HG03025 (cell line): Measurements from ENCODE around the gene CEP135.
"Not testable (repeated sequence)": the region's sequence is repeated elsewhere in the genome, so short reads cannot be mapped to it uniquely, and the experiment has no call there.

ENCODE experiments used
- ATAC-seq: cut with Tn5 transposase; IDR thresholded peaks from one replicate; pipeline ENCODE4 v1.9.1; 2021; ENCODE audit warnings: mild to moderate bottlenecking, moderate library complexity; ENCODE audit not compliant: unreplicated experiment, low FRiP score

CEP135 gene

GRCh38 chr4:56062526-56063145, 113.9 kb downstream of the CEP135 start:
- no peak for ATAC-seq

DNA sequence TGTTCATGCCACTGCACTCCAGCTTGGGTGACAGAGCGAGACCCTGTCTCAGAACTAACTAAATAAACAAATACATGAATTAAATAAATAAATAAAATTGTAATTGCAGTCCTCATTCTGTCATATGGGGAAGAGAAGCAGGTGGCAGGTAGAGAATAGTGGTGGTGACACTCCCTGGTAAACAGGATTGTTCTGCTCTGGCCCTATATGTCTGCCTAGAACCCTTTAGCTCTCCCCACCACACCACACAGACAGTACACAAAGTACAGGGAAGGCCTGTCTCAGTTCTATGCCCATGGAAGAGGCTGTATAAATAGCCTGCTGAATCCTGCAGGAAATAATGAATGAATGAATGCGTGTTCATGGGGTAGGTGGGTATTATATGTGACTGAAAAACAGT, 117.7 kb downstream of the CEP135 start:
- no peak for ATAC-seq

GRCh38 chr4:56067826-56068225, 119.1 kb downstream of the CEP135 start:
- no peak for ATAC-seq

GRCh38 chr4:56072730-56073129, 124.0 kb downstream of the CEP135 start:
- not testable (repeated sequence) for ATAC-seq

- no peak for ATAC-seq
Observed at GRCh38 chr4:56077676-56078075, 128.9 kb downstream of the CEP135 start.

DNA sequence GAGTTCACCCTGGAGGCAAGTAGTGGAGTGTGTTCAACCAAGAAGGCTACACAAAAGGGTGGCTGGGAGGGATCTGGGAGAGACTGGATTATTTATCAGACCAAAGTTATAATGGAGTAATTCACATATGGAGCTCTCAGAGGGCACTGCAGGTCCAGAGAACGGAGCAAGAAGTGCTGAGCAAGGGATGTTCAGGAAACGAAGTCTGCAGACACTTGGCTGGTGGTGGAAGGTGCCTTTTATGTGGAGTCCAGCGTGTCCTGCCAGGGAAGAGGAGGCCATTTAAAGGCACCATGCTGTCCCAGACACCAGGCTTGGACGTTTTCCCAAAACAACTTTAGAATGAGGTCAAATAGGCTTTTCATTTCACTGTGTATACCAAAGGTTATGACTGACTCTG, 130.1 kb downstream of the CEP135 start:
- ATAC-seq: no peak

DNA sequence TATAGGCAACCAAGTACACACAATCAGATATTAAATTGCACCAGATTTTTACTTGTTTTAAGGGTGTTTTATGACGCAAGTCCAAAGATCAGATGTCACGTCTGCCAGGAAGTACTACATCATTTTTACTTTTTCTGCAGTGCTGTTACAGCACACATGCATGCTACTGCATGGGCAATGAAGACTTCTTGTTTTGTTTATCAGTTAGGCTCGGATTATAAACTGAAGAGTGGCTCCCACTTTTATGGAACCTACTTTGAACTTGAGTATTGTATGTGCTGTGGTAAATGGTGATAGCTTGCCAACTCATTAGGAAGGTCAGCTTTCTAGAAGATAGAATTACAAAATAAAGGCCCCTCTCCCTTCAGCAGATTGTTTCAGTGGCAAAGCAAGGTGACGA, 131.6 kb downstream of the CEP135 start:
- ATAC-seq: no peak

DNA sequence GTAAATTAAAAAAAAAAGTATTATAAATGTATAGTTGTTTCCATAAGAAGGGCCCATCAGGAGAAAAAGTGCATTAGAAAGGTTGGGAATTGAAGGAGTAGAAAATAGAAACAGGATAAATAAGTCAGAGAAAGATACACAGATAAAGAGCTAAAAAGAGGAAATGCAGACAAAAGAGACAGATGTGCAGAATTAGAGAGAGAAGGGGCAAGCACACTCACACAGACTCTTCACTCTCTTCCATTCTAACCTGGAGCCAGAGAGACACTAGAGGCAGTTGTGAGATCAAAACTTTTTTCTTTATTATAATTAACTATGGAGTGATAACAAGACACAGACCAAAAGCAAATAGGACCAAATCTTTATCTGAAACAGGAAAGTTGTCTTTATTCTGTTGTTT, 134.1 kb downstream of the CEP135 start:
- ATAC-seq: no peak
